Measurements from ENCODE around the gene CHRNB2. TPM values are rescaled to one million over a fixed set of nuclear protein-coding genes. Genes with fewer than 3 reads are reported as not detected.

The CHRNB2 gene
- polyA plus RNA-seq, 3 donors: 0.36 to 0.61 (median 0.56) TPM

- DNase-seq: no peak
These were observed 16.1 kb upstream of the CHRNB2 start for GRCh38 chr1:154551474-154551873.

- no peak for DNase-seq
These were observed 15.5 kb upstream of the CHRNB2 start for GRCh38 chr1:154552036-154552435.

- no peak for DNase-seq
These were observed 14.2 kb upstream of the CHRNB2 start for GRCh38 chr1:154553056-154554030.

GRCh38 chr1:154556422-154556821 is 11.2 kb upstream of the CHRNB2 start:
- no peak for DNase-seq

GRCh38 chr1:154557248-154557938 is 10.2 kb upstream of the CHRNB2 start:
- no peak for DNase-seq

GRCh38 chr1:154557939-154558719 is 9.4 kb upstream of the CHRNB2 start, which contains the start of gene UBE2Q1:
TSS of gene UBE2Q1 (minus strand) at chr1:154558662. CDS start at chr1:154558553, 109 bp downstream.
- no peak for DNase-seq

GRCh38 chr1:154558720-154559465 is 8.7 kb upstream of the CHRNB2 start:
- peak; percentile 98 for DNase-seq

GRCh38 chr1:154559466-154560044 is 8.0 kb upstream of the CHRNB2 start:
- peak; percentile 91 for DNase-seq

- DNase-seq: no peak
These were observed 1.7 kb upstream of the CHRNB2 start for GRCh38 chr1:154565876-154566275.

GRCh38 chr1:154568157-154568815 is 708 bp downstream of the CHRNB2 start:
- DNase-seq: no peak

GRCh38 chr1:154571244-154571963 is 3.8 kb downstream of the CHRNB2 start:
- no peak for DNase-seq

GRCh38 chr1:154571964-154572288 is 4.3 kb downstream of the CHRNB2 start:
- no peak for DNase-seq

GRCh38 chr1:154572468-154573167 is 5.0 kb downstream of the CHRNB2 start:
- DNase-seq: no peak

- DNase-seq: no peak
These were observed 5.6 kb downstream of the CHRNB2 start for GRCh38 chr1:154573168-154573510.

GRCh38 chr1:154574716-154575115 is 7.1 kb downstream of the CHRNB2 start:
- no peak for DNase-seq

- DNase-seq: no peak
These were observed 7.8 kb downstream of the CHRNB2 start for GRCh38 chr1:154575147-154575927.

- DNase-seq: no peak
These were observed 8.5 kb downstream of the CHRNB2 start for GRCh38 chr1:154575951-154576566.
